CD8-positive, alpha-beta memory T cell (primary cell): ENCODE results near the gene NKAIN1. TPM values are rescaled to one million over a fixed set of nuclear protein-coding genes. Genes with fewer than 3 reads are reported as not detected.
"Not testable (repeated sequence)": the region's sequence is repeated elsewhere in the genome, so short reads cannot be mapped to it uniquely, and the experiment has no call there.

Experiments
- CTCF ChIA-PET: fragments of 350-600 bp; sonication (Branson Sonifier 250); formaldehyde crosslinking; loops from one replicate; lab custom pipeline; 2021; ENCODE audit warnings: antibody characterized with exemption; lab: Charles Lee
- POLR2A ChIA-PET: fragments of 350-600 bp; sonication (Branson Sonifier 250); formaldehyde crosslinking; loops from one replicate; lab custom pipeline; 2021; ENCODE audit warnings: antibody characterized with exemption; lab: Charles Lee
- DNase-seq, 5 donors: peaks; one replicate each; pipeline versions ENCODE4 v3.0.0 to v3.0.0-alpha.2; 2020 to 2022; ENCODE audit warnings: mixed read lengths in 1 of 5
- H3K27ac ChIP-seq: one replicate; pipeline ENCODE4 v1.7.0; 2013; ENCODE audit warnings: low read depth, mild to moderate bottlenecking, low read length, moderate library complexity
- H3K27me3 ChIP-seq: 2 replicates; pipeline ENCODE4 v1.7.0; 2013; ENCODE audit warnings: low read length, mild to moderate bottlenecking; ENCODE audit not compliant: insufficient read depth, poor library complexity, severe bottlenecking
- H3K36me3 ChIP-seq: 2 replicates; pipeline ENCODE4 v1.7.0; 2013; ENCODE audit warnings: mild to moderate bottlenecking, low read length, moderate library complexity; ENCODE audit not compliant: insufficient read depth
- H3K4me1 ChIP-seq: 2 replicates; pipeline ENCODE4 v1.7.0; 2013; ENCODE audit warnings: mild to moderate bottlenecking, low read length, moderate library complexity; ENCODE audit not compliant: insufficient read depth
- H3K4me3 ChIP-seq: 2 replicates; pipeline ENCODE4 v1.7.0; 2013; ENCODE audit warnings: mild to moderate bottlenecking, low read length
- H3K9me3 ChIP-seq: 2 replicates; pipeline ENCODE4 v1.7.0; 2013; ENCODE audit warnings: mild to moderate bottlenecking, low read length
- H3K27ac Mint-ChIP-seq, 8 donors: one replicate each; pipeline ENCODE4 v1.8.0; 2020 to 2021; ENCODE audit warnings: mixed read lengths in 8 of 8, mild to moderate bottlenecking in 6 of 8, inconsistent platforms in 3 of 8, moderate library complexity in 3 of 8
- H3K27me3 Mint-ChIP-seq, 2 donors: one replicate each; pipeline ENCODE4 v1.8.0; 2020 to 2021; ENCODE audit warnings: mixed read lengths in 2 of 2, mild to moderate bottlenecking in 1 of 2, moderate library complexity in 1 of 2
- H3K36me3 Mint-ChIP-seq, 3 donors: one replicate each; pipeline ENCODE4 v1.8.0; 2020 to 2021; ENCODE audit warnings: mixed read lengths in 3 of 3, inconsistent platforms in 1 of 3, mild to moderate bottlenecking in 1 of 3
- H3K4me1 Mint-ChIP-seq, 3 donors: one replicate each; pipeline ENCODE4 v1.8.0; 2020 to 2021; ENCODE audit warnings: mixed read lengths in 3 of 3, inconsistent platforms in 1 of 3, mild to moderate bottlenecking in 1 of 3
- H3K4me3 Mint-ChIP-seq, 7 donors: one replicate each; pipeline ENCODE4 v1.8.0; 2020 to 2021; ENCODE audit warnings: mixed read lengths in 7 of 7, mild to moderate bottlenecking in 6 of 7, moderate library complexity in 4 of 7, inconsistent platforms in 2 of 7
- H3K9me3 Mint-ChIP-seq, 5 donors: one replicate each; pipeline ENCODE4 v1.8.0; 2020 to 2022; ENCODE audit warnings: mixed read lengths in 5 of 5, mild to moderate bottlenecking in 3 of 5, moderate library complexity in 2 of 5, inconsistent platforms in 1 of 5
- polyA plus RNA-seq: library from polyadenylated mRNA; unstranded; fragments of 300-500 nt; fragmentation: Illumina TruSeq; gene quantifications from one replicate; pipeline ENCODE4 v1.2.3, GENCODE V29; 2021
- total RNA-seq, 2 experiments: library from RNA; stranded (reverse); gene quantifications; one replicate each; pipeline ENCODE4 v1.2.3, GENCODE V29; 2021

NKAIN1 gene
- total and polyA plus RNA-seq, 3 experiments from 2014 or later = not detected

- H3K27ac Mint-ChIP-seq = peak overlapping the region in 1 of 8 donors; percentile 50
- no peaks in the 10 kb centered on the region for H3K9me3 ChIP-seq
- H3K36me3 Mint-ChIP-seq = peaks cover 4 to 91% (median 38%) of the 10 kb centered on the region in 3 donors
- H3K9me3 Mint-ChIP-seq = no peaks in the 10 kb centered on the region
- no peak for DNase-seq
- POLR2A ChIA-PET = no interaction called here
- no peak overlapping the region for H3K4me3 ChIP-seq
- H3K4me3 Mint-ChIP-seq = no peak overlapping the region
- CTCF ChIA-PET = interaction anchor here (1.0 kb wide), 1 partner anchor 131 kb away, joined by 3 read pairs; no protein-coding TSS in a partner anchor
- no peaks in the 10 kb centered on the region for H3K4me1 ChIP-seq
- no peaks in the 10 kb centered on the region for H3K4me1 Mint-ChIP-seq
- H3K27ac ChIP-seq = no peak overlapping the region
- H3K36me3 ChIP-seq = peaks cover 29% of the 10 kb centered on the region
- H3K27me3 Mint-ChIP-seq = no peaks in the 10 kb centered on the region
- H3K27me3 ChIP-seq = no peaks in the 10 kb centered on the region
These were observed 23.7 kb upstream of the NKAIN1 start for GRCh38 chr1:31263408-31263807.

- H3K27ac ChIP-seq, CTCF ChIA-PET, H3K4me1 Mint-ChIP-seq, H3K27me3 Mint-ChIP-seq, H3K27ac Mint-ChIP-seq, H3K9me3 Mint-ChIP-seq, H3K4me1 ChIP-seq, H3K9me3 ChIP-seq, H3K4me3 Mint-ChIP-seq, POLR2A ChIA-PET, DNase-seq, H3K27me3 ChIP-seq, H3K4me3 ChIP-seq: not testable (repeated sequence)
- H3K36me3 Mint-ChIP-seq = peaks cover 4 to 91% (median 42%) of the 10 kb centered on the region in 3 donors
- peaks cover 36% of the 10 kb centered on the region for H3K36me3 ChIP-seq
These were observed 22.7 kb upstream of the NKAIN1 start for GRCh38 chr1:31262393-31262792.

GRCh38 chr1:31261916-31262315 lies 22.2 kb upstream of the NKAIN1 start:
- H3K36me3 Mint-ChIP-seq = peaks cover 4 to 91% (median 40%) of the 10 kb centered on the region in 3 donors
- Histone ChIP-seq H3K27ac (no peak overlapping the region), H3K4me1 (no peaks in the 10 kb centered on the region), H3K36me3 (peaks cover 34% of the 10 kb centered on the region), H3K4me3 (no peak overlapping the region), H3K9me3 (no peaks in the 10 kb centered on the region), H3K27me3 (no peaks in the 10 kb centered on the region)
- no peak for DNase-seq
- CTCF ChIA-PET = no interaction called here
- POLR2A ChIA-PET = no interaction called here
- peak overlapping the region in 1 of 8 donors; percentile 54 for H3K27ac Mint-ChIP-seq
- no peak overlapping the region for H3K4me3 Mint-ChIP-seq
- no peaks in the 10 kb centered on the region for H3K9me3 Mint-ChIP-seq
- no peaks in the 10 kb centered on the region for H3K27me3 Mint-ChIP-seq
- H3K4me1 Mint-ChIP-seq = no peaks in the 10 kb centered on the region

GRCh38 chr1:31259746-31260145 lies 20.1 kb upstream of the NKAIN1 start:
- Histone ChIP-seq H3K4me3 (no peak overlapping the region), H3K27me3 (no peaks in the 10 kb centered on the region), H3K36me3 (peaks cover 26% of the 10 kb centered on the region), H3K27ac (no peak overlapping the region), H3K9me3 (no peaks in the 10 kb centered on the region), H3K4me1 (no peaks in the 10 kb centered on the region)
- Mint-ChIP-seq H3K36me3 (peaks cover 4 to 70% (median 31%) of the 10 kb centered on the region in 3 donors), H3K4me3 (no peak overlapping the region), H3K27me3 (no peaks in the 10 kb centered on the region), H3K9me3 (no peaks in the 10 kb centered on the region), H3K4me1 (no peaks in the 10 kb centered on the region), H3K27ac (no peak overlapping the region)
- CTCF ChIA-PET = no interaction called here
- POLR2A ChIA-PET = no interaction called here
- DNase-seq = no peak

GRCh38 chr1:31258581-31258980 lies 18.9 kb upstream of the NKAIN1 start:
- H3K4me1 ChIP-seq = no peaks in the 10 kb centered on the region
- no peaks in the 10 kb centered on the region for H3K9me3 Mint-ChIP-seq
- CTCF ChIA-PET = no interaction called here
- peaks cover 26% of the 10 kb centered on the region for H3K36me3 ChIP-seq
- DNase-seq = no peak
- no peak overlapping the region for H3K27ac Mint-ChIP-seq
- no peaks in the 10 kb centered on the region for H3K9me3 ChIP-seq
- H3K4me3 ChIP-seq = no peak overlapping the region
- H3K27me3 Mint-ChIP-seq = no peaks in the 10 kb centered on the region
- H3K27me3 ChIP-seq = no peaks in the 10 kb centered on the region
- no peak overlapping the region for H3K27ac ChIP-seq
- POLR2A ChIA-PET = no interaction called here
- no peak overlapping the region for H3K4me3 Mint-ChIP-seq
- peaks cover 4 to 59% (median 25%) of the 10 kb centered on the region in 3 donors for H3K36me3 Mint-ChIP-seq
- no peaks in the 10 kb centered on the region for H3K4me1 Mint-ChIP-seq

GRCh38 chr1:31257213-31257612 lies 17.5 kb upstream of the NKAIN1 start:
- Histone ChIP-seq H3K4me3 (no peak overlapping the region), H3K36me3 (peaks cover 26% of the 10 kb centered on the region), H3K27me3 (no peaks in the 10 kb centered on the region), H3K4me1 (no peaks in the 10 kb centered on the region), H3K27ac (no peak overlapping the region), H3K9me3 (no peaks in the 10 kb centered on the region)
- no peaks in the 10 kb centered on the region for H3K27me3 Mint-ChIP-seq
- POLR2A ChIA-PET = no interaction called here
- peaks cover 4 to 50% (median 23%) of the 10 kb centered on the region in 3 donors for H3K36me3 Mint-ChIP-seq
- CTCF ChIA-PET = no interaction called here
- no peaks in the 10 kb centered on the region for H3K9me3 Mint-ChIP-seq
- H3K4me1 Mint-ChIP-seq = no peaks in the 10 kb centered on the region
- no peak overlapping the region for H3K27ac Mint-ChIP-seq
- H3K4me3 Mint-ChIP-seq = no peak overlapping the region
- no peak for DNase-seq

- H3K4me1 Mint-ChIP-seq = no peaks in the 10 kb centered on the region
- H3K27ac Mint-ChIP-seq = peak overlapping the region in 2 of 8 donors; percentile 7 to 35
- H3K27ac ChIP-seq = no peak overlapping the region
- H3K4me3 Mint-ChIP-seq = no peak overlapping the region
- H3K9me3 ChIP-seq = no peaks in the 10 kb centered on the region
- no peak overlapping the region for H3K4me3 ChIP-seq
- ChIA-PET CTCF (no interaction called here), POLR2A (no interaction called here)
- DNase-seq = no peak
- no peaks in the 10 kb centered on the region for H3K27me3 ChIP-seq
- H3K4me1 ChIP-seq = no peaks in the 10 kb centered on the region
- peaks cover 0 to 2% (median 0%) of the 10 kb centered on the region in 3 donors for H3K36me3 Mint-ChIP-seq
- H3K27me3 Mint-ChIP-seq = no peaks in the 10 kb centered on the region
- H3K36me3 ChIP-seq = no peaks in the 10 kb centered on the region
- no peaks in the 10 kb centered on the region for H3K9me3 Mint-ChIP-seq
These were observed 10.2 kb upstream of the NKAIN1 start for GRCh38 chr1:31249854-31250253.

GRCh38 chr1:31248276-31248675 lies 8.6 kb upstream of the NKAIN1 start:
- H3K27ac ChIP-seq = no peak overlapping the region
- DNase-seq = no peak
- H3K9me3 ChIP-seq = no peaks in the 10 kb centered on the region
- Mint-ChIP-seq H3K27me3 (no peaks in the 10 kb centered on the region), H3K4me1 (no peaks in the 10 kb centered on the region), H3K9me3 (no peaks in the 10 kb centered on the region), H3K27ac (peak overlapping the region in 1 of 8 donors; percentile 60), H3K36me3 (peaks cover 0 to 2% (median 0%) of the 10 kb centered on the region in 3 donors), H3K4me3 (no peak overlapping the region)
- no peaks in the 10 kb centered on the region for H3K27me3 ChIP-seq
- ChIA-PET POLR2A (no interaction called here), CTCF (no interaction called here)
- H3K4me1 ChIP-seq = no peaks in the 10 kb centered on the region
- H3K4me3 ChIP-seq = no peak overlapping the region
- no peaks in the 10 kb centered on the region for H3K36me3 ChIP-seq
